GM18505 (cell line): ENCODE measurements around the gene ERC1.

ENCODE experiments used
- ATAC-seq: cut with Tn5 transposase; IDR thresholded peaks from one replicate; pipeline ENCODE4 v1.9.1; 2021; ENCODE audit not compliant: unreplicated experiment
- POLR2A ChIP-seq: IDR thresholded peaks from 4 replicates; pipeline ENCODE4 v1.6.1; 2011; ENCODE audit warnings: borderline replicate concordance; ENCODE audit not compliant: insufficient read depth, insufficient read length; ENCODE audit errors: extremely low read depth

The ERC1 gene

DNA sequence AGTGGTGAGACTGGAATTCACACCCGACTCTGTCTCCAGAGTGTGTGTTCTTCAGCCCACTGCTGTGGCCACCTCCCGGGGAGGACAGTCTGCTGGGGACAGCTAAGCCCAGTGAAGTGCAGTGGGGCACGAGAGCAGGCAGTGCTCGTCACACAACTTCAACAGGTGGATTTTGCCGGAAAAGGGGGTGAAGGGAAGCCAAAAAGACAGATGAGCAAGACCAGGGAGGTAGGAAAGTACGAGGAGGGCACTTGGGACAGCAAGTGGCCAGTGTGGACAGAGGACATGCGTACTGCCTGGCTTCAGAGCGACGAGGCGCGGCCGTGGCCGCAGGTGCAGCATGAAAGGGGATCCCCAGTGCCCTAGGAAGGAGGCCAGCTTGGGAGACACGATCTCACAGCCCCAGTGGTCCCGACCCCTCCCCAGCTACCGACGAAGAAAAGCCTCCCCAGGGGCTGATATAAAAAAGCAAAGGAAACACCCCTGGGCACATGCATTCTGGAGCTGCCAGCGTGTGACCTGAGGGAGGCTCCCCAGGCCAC, 507.2 kb downstream of the ERC1 start:
- ATAC-seq: no peak

GRCh38 chr12:1499351-1499750, 508.3 kb downstream of the ERC1 start:
- TF ChIP-seq POLR2A: no peak
- no peak for ATAC-seq

More for the DNA sequence above, 507.2 kb downstream of the ERC1 start:
- no peak for TF ChIP-seq POLR2A

GRCh38 chr12:1500095-1500801, 509.2 kb downstream of the ERC1 start:
- TF ChIP-seq POLR2A: no peak
- ATAC-seq: no peak

DNA sequence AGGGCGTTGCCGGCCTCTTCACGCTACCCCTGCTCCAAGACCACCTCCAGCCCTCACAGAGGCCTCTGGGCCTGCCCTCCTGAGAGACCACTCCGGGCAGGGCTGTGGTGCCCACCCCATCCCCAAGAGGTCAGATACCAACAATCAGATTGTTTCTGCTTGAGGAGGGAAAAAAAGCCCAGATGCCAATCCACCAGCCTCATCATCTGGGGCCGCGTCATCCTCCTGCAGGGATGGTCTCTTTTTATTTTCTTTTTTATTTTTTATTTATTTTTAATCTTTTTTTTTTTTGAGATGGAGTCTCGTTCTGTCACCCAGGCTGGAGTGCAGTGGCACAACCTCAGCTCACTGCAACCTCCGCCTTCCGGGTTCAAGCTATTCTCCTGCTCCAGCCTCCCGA, 510.0 kb downstream of the ERC1 start:
- no peak for TF ChIP-seq POLR2A
- ATAC-seq: no peak

- no peak for ATAC-seq
- no peak for TF ChIP-seq POLR2A
These were observed 510.8 kb downstream of the ERC1 start for GRCh38 chr12:1501695-1502378.

DNA sequence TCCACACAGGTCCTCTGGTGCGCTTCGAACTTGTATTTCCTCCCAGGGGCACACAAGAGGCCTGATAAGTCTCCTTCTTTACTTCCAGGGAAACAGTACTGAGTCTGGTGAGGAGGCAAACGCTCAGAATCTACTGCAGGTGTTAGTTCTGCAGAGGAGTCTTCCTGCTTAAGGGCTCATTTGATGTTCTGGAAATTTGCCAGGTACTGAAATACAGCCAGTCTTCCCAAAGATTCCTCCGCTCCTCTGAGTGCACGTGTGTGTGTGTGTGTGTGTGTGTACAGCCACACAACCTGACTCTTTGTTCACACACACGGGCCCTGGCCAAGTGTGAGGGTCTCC, 511.3 kb downstream of the ERC1 start:
- ATAC-seq: no peak
- TF ChIP-seq POLR2A: no peak

- no peak for ATAC-seq
- no peak for TF ChIP-seq POLR2A
These were observed 511.8 kb downstream of the ERC1 start for GRCh38 chr12:1502831-1503230.

DNA sequence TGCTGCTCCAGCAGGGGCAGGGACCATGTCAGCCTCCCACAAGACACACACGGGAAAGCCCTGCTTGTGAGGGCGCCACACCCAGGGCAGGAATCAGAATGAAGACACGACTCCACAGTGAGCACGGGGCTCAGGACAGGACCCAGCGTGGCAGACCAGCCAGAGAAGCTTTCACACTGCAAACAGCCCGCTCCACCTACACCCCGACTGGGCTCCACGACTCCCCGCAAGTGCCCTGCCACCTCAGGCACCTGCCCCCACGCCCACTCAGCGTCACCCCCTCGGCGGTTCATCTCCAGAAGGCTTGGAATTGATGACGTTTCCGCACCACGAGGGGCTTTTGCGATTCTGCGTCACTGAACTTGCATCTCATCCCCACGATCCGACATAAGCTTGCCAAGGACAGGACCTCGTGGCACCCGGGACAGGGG, 512.3 kb downstream of the ERC1 start:
- ATAC-seq: no peak
- TF ChIP-seq POLR2A: no peak

- no peak for ATAC-seq
- no peak for TF ChIP-seq POLR2A
These were observed 513.4 kb downstream of the ERC1 start for GRCh38 chr12:1504304-1504894.

DNA sequence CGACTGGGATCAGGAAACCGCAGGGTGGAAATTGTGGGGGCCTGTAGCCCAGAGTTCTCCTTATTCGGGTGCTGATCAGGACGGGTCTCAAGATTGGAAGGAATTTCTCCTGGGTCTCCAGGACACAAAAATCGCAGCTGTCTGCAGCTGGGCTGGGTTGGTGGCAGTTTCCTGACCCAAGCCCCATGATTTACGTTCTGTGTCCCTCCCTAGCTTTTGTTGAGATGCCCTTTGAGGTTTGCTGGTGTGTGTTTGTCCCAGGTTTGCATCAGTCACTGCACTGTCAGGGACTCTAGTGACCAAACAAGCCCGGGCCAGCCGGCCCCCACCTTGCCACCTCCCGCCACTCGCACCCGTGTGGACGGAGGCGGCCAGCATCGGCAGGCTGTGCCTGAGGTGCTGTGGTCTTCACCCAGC, 513.9 kb downstream of the ERC1 start:
- no peak for TF ChIP-seq POLR2A
- no peak for ATAC-seq

- no peak for ATAC-seq
- no peak for TF ChIP-seq POLR2A
These were observed 514.6 kb downstream of the ERC1 start for GRCh38 chr12:1505576-1505975.

GRCh38 chr12:1507308-1507707, 516.3 kb downstream of the ERC1 start:
- no peak for TF ChIP-seq POLR2A
- ATAC-seq: no peak

DNA sequence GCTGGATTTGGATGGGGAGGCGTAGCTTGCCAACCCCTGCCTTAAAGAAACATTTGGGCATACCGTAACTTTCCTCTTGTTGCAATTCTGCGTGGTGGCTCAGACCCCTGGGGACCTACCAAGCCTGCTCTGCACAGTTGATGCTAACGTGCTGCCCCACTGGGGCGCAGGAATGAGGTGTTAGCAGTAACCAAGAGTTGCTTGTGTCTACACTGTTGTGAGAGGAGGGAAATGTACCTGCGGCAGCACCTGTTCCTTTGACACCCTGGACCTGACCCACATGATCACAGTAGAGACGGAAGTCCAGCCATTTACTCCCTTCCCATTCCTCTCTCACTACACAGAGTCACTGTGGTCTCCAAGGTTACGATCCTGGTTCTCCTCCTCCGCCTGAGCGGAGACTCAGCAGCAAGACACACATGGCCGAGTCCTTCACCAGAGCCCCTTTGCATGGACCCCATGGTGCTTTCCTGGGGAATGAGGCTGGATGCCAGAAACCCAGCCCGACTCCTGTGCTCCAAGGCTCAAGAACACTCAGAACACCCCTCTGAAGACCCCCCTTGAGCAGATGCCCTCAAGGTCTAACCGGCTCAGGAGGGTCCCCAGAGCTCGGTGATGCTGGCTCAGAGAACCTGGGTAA, 518.5 kb downstream of the ERC1 start:
- ATAC-seq: no peak
- TF ChIP-seq POLR2A: no peak
